ENCODE results near the gene DENND2C. TPM values are rescaled to one million over a fixed set of nuclear protein-coding genes. Genes with fewer than 3 reads are reported as not detected.

The DENND2C gene
- polyA plus RNA-seq, 2 of the 4 experiments (the other 2 are of a cell fraction): 0.18 to 0.19 TPM

DNA sequence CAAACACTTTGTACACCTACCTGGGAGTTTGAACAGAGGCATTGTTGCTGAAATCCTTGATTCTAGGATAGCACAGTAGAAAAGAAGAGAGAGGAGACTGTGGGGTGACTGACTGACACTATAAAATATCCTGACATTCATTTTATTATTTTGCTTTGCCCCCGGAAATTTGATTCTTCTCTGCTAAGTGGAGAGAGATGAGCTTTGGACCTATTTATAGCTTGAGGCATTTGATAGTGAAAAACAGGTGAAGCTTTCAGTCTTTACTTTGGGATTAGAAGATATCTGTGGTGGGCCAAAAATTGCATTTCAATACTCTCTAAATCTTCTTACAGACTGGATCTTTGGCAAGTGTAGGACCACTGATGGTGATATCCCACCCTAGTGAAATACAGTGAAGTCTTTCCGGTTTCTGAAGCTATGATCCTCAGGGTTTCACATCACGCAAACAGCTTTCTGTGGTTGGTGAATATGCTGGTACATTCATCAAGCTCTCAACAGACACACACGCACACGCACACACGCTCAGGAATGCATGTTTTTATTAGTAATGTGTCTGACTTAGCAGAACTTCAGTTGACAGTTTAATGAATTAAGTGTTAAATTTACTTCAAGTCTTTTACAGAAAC, 25.7 kb upstream of the DENND2C start, which contains the start of gene AMPD1:
Gene AMPD1 (minus strand): TSS at position 117 of the 629 bp plus-strand sequence. CDS start 75 bp downstream, at position 42.
- FAIRE-seq: no peak
- TF ChIP-seq SREBF2 (IDR thresholded peaks at IDR 0.05) (no peak), RAD21 (conservative IDR thresholded peaks at IDR 0.05 in 1 of 2, IDR thresholded peaks at IDR 0.05 in 1 of 2) (no peak), RARB (CRISPR knock-in tag; IDR thresholded peaks at IDR 0.05) (no peak), SMC3 (IDR thresholded peaks at IDR 0.05) (no peak), RCOR1 (IDR thresholded peaks at IDR 0.05; ENCODE audit: low read depth, low read length) (no peak), JUNB (IDR thresholded peaks at IDR 0.05) (no peak), CBX2 (IDR thresholded peaks at IDR 0.05; ENCODE audit: borderline replicate concordance, low read depth) (no peak), HOXB5 (CRISPR knock-in tag; IDR thresholded peaks at IDR 0.05) (no peak), TP53 (CRISPR knock-in tag; IDR thresholded peaks at IDR 0.05) (no peak)
- TF ChIP-seq, protein P1, sequence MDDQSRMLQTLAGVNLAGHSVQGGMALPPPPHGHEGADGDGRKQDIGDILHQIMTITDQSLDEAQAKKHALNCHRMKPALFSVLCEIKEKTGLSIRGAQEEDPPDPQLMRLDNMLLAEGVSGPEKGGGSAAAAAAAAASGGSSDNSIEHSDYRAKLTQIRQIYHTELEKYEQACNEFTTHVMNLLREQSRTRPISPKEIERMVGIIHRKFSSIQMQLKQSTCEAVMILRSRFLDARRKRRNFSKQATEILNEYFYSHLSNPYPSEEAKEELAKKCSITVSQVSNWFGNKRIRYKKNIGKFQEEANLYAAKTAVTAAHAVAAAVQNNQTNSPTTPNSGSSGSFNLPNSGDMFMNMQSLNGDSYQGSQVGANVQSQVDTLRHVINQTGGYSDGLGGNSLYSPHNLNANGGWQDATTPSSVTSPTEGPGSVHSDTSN (IDR thresholded peaks at IDR 0.05): no peak
- TF ChIP-seq, protein P2, sequence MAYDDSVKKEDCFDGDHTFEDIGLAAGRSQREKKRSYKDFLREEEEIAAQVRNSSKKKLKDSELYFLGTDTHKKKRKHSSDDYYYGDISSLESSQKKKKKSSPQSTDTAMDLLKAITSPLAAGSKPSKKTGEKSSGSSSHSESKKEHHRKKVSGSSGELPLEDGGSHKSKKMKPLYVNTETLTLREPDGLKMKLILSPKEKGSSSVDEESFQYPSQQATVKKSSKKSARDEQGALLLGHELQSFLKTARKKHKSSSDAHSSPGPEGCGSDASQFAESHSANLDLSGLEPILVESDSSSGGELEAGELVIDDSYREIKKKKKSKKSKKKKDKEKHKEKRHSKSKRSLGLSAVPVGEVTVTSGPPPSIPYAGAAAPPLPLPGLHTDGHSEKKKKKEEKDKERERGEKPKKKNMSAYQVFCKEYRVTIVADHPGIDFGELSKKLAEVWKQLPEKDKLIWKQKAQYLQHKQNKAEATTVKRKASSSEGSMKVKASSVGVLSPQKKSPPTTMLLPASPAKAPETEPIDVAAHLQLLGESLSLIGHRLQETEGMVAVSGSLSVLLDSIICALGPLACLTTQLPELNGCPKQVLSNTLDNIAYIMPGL (CRISPR knock-in tag; IDR thresholded peaks at IDR 0.05; ENCODE audit: borderline replicate concordance): no peak
- TF ChIP-seq, protein P3, sequence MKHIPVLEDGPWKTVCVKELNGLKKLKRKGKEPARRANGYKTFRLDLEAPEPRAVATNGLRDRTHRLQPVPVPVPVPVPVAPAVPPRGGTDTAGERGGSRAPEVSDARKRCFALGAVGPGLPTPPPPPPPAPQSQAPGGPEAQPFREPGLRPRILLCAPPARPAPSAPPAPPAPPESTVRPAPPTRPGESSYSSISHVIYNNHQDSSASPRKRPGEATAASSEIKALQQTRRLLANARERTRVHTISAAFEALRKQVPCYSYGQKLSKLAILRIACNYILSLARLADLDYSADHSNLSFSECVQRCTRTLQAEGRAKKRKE (CRISPR knock-in tag; IDR thresholded peaks at IDR 0.05; ENCODE audit: low read depth): no peak
- TF ChIP-seq, protein P4, sequence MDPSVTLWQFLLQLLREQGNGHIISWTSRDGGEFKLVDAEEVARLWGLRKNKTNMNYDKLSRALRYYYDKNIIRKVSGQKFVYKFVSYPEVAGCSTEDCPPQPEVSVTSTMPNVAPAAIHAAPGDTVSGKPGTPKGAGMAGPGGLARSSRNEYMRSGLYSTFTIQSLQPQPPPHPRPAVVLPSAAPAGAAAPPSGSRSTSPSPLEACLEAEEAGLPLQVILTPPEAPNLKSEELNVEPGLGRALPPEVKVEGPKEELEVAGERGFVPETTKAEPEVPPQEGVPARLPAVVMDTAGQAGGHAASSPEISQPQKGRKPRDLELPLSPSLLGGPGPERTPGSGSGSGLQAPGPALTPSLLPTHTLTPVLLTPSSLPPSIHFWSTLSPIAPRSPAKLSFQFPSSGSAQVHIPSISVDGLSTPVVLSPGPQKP (IDR thresholded peaks at IDR 0.05; ENCODE audit: low read depth, low read length): no peak
- TF ChIP-seq, protein P5, sequence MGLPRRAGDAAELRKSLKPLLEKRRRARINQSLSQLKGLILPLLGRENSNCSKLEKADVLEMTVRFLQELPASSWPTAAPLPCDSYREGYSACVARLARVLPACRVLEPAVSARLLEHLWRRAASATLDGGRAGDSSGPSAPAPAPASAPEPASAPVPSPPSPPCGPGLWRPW (IDR thresholded peaks at IDR 0.05): no peak
- TF ChIP-seq, protein P6, sequence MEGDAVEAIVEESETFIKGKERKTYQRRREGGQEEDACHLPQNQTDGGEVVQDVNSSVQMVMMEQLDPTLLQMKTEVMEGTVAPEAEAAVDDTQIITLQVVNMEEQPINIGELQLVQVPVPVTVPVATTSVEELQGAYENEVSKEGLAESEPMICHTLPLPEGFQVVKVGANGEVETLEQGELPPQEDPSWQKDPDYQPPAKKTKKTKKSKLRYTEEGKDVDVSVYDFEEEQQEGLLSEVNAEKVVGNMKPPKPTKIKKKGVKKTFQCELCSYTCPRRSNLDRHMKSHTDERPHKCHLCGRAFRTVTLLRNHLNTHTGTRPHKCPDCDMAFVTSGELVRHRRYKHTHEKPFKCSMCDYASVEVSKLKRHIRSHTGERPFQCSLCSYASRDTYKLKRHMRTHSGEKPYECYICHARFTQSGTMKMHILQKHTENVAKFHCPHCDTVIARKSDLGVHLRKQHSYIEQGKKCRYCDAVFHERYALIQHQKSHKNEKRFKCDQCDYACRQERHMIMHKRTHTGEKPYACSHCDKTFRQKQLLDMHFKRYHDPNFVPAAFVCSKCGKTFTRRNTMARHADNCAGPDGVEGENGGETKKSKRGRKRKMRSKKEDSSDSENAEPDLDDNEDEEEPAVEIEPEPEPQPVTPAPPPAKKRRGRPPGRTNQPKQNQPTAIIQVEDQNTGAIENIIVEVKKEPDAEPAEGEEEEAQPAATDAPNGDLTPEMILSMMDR (IDR thresholded peaks at IDR 0.05): no peak
- Histone ChIP-seq H3K9me3 (no peaks in the 10 kb centered on the region), H3K27ac (no peak within 1 kb of the TSS), H3K4me2 (no peak within 1 kb of the TSS), H3K4me3 (no peak within 1 kb of the TSS), H3K4me1 (no peaks in the 10 kb centered on the region)
- DNase-seq (ENCODE audit: low read depth in 1 of 2, low spot score in 1 of 2): no peak
- ATAC-seq: no peak
- POLR2A ChIA-PET: no interaction called here
- 39% methylated on average over 6 of the region's 6 CpGs for WGBS (ENCODE audit: missing lambda C conversion rate)
- CTCF ChIA-PET: interaction anchor here (0.5 to 1.0 kb wide), 3 partner anchors 13 to 281 kb away, joined by 3 read pairs; partner anchors contain the start of gene DENND2C

DNA sequence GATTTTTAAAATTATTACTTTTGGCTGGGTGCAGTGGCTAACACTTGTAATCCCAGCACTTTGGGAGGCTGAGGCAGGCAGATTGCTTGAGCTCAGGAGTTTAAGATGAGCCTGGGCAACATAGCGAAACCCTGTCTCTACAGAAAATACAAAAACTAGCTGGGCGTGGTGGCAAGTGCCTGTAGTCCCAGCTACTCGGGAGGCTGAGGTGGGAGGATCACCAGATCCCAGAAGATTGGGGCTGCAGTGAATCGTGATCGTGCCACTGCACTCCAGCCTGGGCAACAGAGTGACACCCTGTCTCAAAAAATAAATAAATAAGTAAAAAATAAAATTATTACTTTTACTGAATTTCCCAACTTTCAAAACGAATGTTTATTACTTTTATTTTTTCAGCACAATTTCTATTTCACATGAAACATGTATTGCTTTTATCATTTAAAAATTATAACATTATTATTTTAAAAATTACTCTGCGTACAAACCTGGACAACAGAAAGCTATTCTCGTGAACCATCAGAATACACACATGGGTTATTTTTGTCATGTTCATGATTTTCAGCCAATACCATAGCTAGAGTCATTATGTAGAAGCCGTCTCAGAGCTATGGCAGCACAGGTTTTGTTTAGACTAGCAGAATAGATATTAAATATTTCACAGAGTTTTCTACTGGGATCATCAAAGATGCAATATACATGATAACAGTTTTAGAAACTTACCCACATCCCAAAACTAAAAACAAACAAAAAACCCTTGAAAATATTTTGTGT, 24.9 kb upstream of the DENND2C start:
- ChIA-PET CTCF (interaction anchor here (0.5 to 1.0 kb wide), 4 partner anchors 14 to 547 kb away, joined by 3 read pairs; partner anchors contain the start of gene DENND2C), POLR2A (no interaction called here)
- Histone ChIP-seq H3K9me3 (no peaks in the 10 kb centered on the region), H3K27ac (no peak overlapping the region), H3K4me2 (no peak overlapping the region), H3K4me1 (no peaks in the 10 kb centered on the region), H3K4me3 (no peak overlapping the region)
- DNase-seq (ENCODE audit: low read depth in 1 of 2, low spot score in 1 of 2): no peak
- ATAC-seq: no peak
- no peak for FAIRE-seq
- 47% methylated on average over 9 of the region's 9 CpGs for WGBS (ENCODE audit: missing lambda C conversion rate)
- TF ChIP-seq KDM1A (IDR thresholded peaks at IDR 0.05; ENCODE audit: low read depth): no peak
- TF ChIP-seq HOXB5 (CRISPR knock-in tag; IDR thresholded peaks at IDR 0.05): no peak
- no peak for TF ChIP-seq ZFP36 (IDR thresholded peaks at IDR 0.05; ENCODE audit: borderline replicate concordance, partially characterized antibody)
- no peak for TF ChIP-seq ESRRA (IDR thresholded peaks at IDR 0.05; ENCODE audit: borderline replicate concordance, low read length)
- no peak for TF ChIP-seq CHD4 (IDR thresholded peaks at IDR 0.05; ENCODE audit: borderline replicate concordance)
- TF ChIP-seq RFX5 (IDR thresholded peaks at IDR 0.05): no peak
- no peak for TF ChIP-seq RAD21 (conservative IDR thresholded peaks at IDR 0.05 in 1 of 2, IDR thresholded peaks at IDR 0.05 in 1 of 2)
- TF ChIP-seq, protein P6 (IDR thresholded peaks at IDR 0.05): no peak
- no peak for TF ChIP-seq FOXS1 (CRISPR knock-in tag; IDR thresholded peaks at IDR 0.05)
- TF ChIP-seq NR3C1 (IDR thresholded peaks at IDR 0.05): no peak
- TF ChIP-seq CEBPB (IDR thresholded peaks at IDR 0.05): no peak
- TF ChIP-seq HOXB13 (CRISPR knock-in tag; IDR thresholded peaks at IDR 0.05; ENCODE audit: low read depth): no peak
- TF ChIP-seq MAZ (IDR thresholded peaks at IDR 0.05; ENCODE audit: borderline replicate concordance, low read depth, low read length): no peak
